DMS79 treated with DMSO at 0.1 percent for 48 hours (cell line): ENCODE results near the gene OR10X1.

Experiments used
- DNase-seq: peaks from one replicate; lab custom pipeline; 2025; lab: John Stamatoyannopoulos, UW

Gene OR10X1

DNA sequence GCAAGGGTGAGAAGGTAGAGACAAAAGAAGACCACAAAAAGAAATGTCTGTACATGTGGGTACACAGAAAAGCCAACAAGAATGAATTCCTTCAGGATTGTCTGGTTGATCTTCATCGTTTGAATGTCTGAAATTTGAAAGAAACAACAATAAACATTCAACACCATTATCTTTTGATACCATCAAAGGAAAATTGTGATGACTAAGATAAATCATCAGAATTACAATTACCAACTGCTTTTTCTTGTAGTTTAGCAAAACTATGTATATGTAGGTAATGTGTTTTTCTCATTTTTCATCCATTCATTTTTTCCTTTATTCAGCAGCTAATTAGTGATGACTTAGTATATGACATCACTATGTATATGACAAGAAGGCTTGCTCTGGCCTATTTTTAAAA, at the start of gene OR10X1:
TSS of gene OR10X1 (minus strand) at position 167 of the 400 bp plus-strand sequence. CDS start at position 167, 0 bp downstream.
- no peak for DNase-seq

GRCh38 chr1:158613764-158614163, 34.1 kb upstream of the OR10X1 start:
- no peak for DNase-seq

- DNase-seq: no peak
Observed at GRCh38 chr1:158611916-158612315, 32.2 kb upstream of the OR10X1 start.

DNA sequence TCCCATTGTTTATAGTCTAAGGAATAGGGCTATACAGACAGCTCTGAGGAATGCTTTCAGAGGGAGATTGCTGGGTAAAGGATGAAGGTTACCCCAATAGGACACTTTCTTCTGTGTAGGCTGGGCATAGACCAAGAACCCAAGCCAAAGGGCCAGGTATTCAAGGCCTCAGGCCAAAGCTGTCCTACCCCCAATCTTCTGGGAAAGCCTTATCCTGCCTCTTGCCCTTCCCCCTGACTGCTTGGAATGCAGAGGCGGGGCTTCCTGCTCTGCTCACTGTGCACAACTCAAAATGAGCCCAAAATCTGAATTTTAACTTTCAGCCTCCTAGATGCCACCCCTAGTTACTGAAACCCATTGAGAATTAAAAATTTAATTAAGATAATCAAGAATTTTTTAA, 27.6 kb upstream of the OR10X1 start:
- DNase-seq: no peak

GRCh38 chr1:158604968-158605367, 25.3 kb upstream of the OR10X1 start, which contains the start of gene OR10Z1:
Gene OR10Z1 (plus strand): TSS chr1:158605268. CDS start chr1:158606439, 1,171 bp downstream.
- no peak for DNase-seq

- no peak for DNase-seq
Observed at GRCh38 chr1:158600735-158601134, 21.0 kb upstream of the OR10X1 start.

DNA sequence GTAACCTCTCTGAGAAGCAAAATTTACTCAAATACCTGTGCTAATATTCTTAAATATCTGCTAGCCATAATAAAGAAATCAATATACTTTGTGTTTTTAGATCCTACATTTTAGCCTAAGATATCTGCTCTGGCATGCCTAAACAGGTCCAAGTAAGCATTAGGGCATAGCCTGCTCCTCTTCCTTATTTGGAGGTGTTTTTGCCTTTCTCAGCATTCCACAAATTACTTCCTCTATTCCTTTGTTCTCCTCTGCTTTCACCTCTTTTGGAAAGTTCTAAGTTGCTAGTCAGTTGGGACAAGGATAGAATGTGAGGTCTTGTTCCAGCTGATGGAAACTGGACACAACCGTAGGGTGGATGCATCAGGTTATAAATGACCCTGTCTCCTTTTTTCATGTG, 7.2 kb upstream of the OR10X1 start:
- no peak for DNase-seq

- no peak for DNase-seq
Observed at GRCh38 chr1:158583962-158584361, 4.3 kb upstream of the OR10X1 start.

GRCh38 chr1:158577561-158577960, 2.1 kb downstream of the OR10X1 start:
- no peak for DNase-seq

GRCh38 chr1:158572226-158572625, 7.5 kb downstream of the OR10X1 start:
- no peak for DNase-seq

- DNase-seq: no peak
Observed at GRCh38 chr1:158570480-158570879, 9.2 kb downstream of the OR10X1 start, which contains the start of gene OR6P1. Gene OR6P1 (minus strand): TSS chr1:158570580. CDS start chr1:158563604, 6,976 bp downstream.

- no peak for DNase-seq
Observed at GRCh38 chr1:158564608-158565007, 15.1 kb downstream of the OR10X1 start.

- no peak for DNase-seq
Observed at GRCh38 chr1:158563853-158564252, 15.8 kb downstream of the OR10X1 start.

- no peak for DNase-seq
Observed at GRCh38 chr1:158559696-158560095, 20.0 kb downstream of the OR10X1 start.

DNA sequence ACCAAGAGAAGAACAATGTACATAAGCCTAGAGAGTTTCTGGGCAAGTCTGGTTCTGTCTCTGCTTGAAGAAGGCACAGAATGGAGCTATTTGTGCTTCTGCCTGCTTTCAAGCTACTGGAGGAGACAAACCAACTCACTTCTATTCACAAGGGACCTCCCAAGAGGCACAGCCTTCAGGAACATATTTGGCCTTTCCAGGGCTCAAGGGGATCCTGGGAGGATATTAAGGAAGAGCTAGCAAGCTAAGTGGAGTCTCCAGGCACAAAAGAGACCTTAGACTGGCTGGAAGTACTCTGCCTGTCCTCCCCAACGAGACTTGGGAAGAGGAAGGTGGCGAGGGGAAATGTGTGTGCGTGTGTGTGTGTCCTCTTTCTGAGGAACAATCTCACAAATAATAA, 25.3 kb downstream of the OR10X1 start, which contains the start of gene OR6Y1:
TSS of gene OR6Y1 (minus strand) at position 54 of the 400 bp plus-strand sequence. CDS start 6,300 bp downstream, outside the sequence.
- no peak for DNase-seq

GRCh38 chr1:158552296-158552695, 27.4 kb downstream of the OR10X1 start:
- DNase-seq: no peak

- no peak for DNase-seq
Observed at GRCh38 chr1:158547533-158547932, 32.2 kb downstream of the OR10X1 start.

DNA sequence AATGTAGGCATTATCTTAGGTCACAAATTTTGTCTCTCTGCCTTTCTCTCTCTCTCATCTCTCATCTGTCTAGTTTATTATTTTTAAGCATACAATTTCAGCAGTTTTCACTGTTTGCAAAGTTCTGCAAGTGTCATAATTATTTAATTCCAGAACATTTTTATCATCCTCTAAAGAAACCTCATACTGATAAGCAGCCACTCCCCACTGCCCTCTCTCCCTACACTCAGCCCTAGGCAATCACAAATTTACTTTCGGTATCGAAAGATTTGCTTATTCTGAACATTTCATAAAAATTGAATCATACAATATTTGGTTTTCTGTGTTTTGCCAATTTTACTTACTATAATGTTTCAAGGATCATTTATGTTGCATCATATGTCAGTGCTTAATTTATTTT, 42.1 kb downstream of the OR10X1 start:
- DNase-seq: no peak

- DNase-seq: no peak
Observed at GRCh38 chr1:158534496-158534895, 45.2 kb downstream of the OR10X1 start.
